ENCODE measurements around the gene GNG3.
"Not testable (repeated sequence)": the region's sequence is repeated elsewhere in the genome, so short reads cannot be mapped to it uniquely, and the experiment has no call there.

The GNG3 gene

DNA sequence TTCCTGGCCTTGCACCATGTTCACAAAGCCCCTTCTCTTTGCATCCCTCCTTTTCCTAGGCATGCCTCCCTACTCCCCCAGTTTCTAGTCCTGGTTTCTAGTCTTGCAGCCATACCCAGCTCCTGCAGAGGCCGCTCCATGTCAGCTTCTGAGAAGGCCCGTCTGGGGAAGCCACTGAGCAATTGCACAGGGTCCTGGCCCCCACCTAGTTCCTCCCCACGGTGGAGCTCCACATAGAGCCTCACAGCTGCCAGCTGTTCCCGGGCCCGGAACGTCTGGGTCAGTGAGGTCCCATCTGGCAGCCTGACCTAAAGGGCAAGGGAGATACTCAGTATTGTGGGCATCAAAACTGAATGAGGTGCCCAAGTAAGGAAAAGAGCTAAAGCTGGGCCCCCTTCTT is 30.8 kb upstream of the GNG3 start:
- peaks cover 30% of the 10 kb centered on the region for H3K4me1 ChIP-seq (ENCODE audit: insufficient read depth, low read length)
- peaks cover 32% of the 10 kb centered on the region for H3K36me3 ChIP-seq (ENCODE audit: insufficient read depth, low read length)
- no peak overlapping the region for H3K4me3 ChIP-seq (ENCODE audit: low read length)
- H2AFZ ChIP-seq (ENCODE audit: low read depth, low read length), result no peak overlapping the region
- no peaks in the 10 kb centered on the region for H3K27me3 ChIP-seq (ENCODE audit: insufficient read depth, low read length)
- no peaks in the 10 kb centered on the region for H3K9me3 ChIP-seq (ENCODE audit: low read length)

DNA sequence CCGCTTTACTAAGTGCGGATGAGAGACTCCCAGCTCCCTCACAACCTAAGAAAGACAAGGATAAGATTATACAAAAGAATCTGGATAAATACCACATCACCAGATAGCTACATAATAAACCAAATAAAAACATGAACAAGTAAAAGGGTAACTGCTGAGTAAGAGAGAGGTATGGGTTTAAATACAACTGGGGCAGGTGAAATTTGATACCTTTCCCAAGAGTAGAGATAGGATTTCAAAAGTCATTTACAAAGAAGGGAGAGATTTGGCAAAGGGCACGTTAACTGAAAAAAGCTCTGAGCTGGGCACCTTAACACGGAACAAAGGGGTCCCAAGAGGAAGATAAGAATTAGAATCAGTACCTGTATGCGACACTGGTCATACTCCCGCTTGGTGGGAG is 30.3 kb upstream of the GNG3 start:
- Histone ChIP-seq H3K4me3 (ENCODE audit: low read length) (peak overlapping the region; percentile 79), H3K27me3 (ENCODE audit: insufficient read depth, low read length) (no peaks in the 10 kb centered on the region), H3K9me3 (ENCODE audit: low read length) (no peaks in the 10 kb centered on the region), H2AFZ (ENCODE audit: low read depth, low read length) (no peak overlapping the region), H3K36me3 (ENCODE audit: insufficient read depth, low read length) (peaks cover 32% of the 10 kb centered on the region), H3K4me1 (ENCODE audit: insufficient read depth, low read length) (peaks cover 25% of the 10 kb centered on the region)

DNA sequence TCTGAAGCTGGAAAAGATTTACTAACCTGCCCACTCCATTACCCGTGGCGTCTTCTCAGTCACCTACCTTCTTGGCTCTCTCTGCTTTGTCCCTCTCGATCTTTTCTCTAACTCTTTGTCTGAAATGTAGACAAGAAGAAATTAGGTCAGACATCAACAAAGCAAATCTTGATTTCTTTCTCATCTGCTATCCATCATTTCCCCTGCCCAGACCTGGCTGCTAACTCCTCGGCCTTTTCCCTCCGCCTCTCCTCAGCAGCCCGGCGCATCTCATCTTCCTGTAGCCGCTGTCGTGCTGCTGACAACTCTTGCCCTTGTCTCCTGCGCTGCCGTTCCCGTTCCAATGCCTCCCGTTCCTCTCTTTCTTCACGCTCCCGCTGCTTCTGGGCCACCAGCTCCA is 29.8 kb upstream of the GNG3 start:
- peak overlapping the region; percentile 79 for H3K4me3 ChIP-seq (ENCODE audit: low read length)
- peaks cover 22% of the 10 kb centered on the region for H3K4me1 ChIP-seq (ENCODE audit: insufficient read depth, low read length)
- peaks cover 32% of the 10 kb centered on the region for H3K36me3 ChIP-seq (ENCODE audit: insufficient read depth, low read length)
- no peaks in the 10 kb centered on the region for H3K9me3 ChIP-seq (ENCODE audit: low read length)
- no peaks in the 10 kb centered on the region for H3K27me3 ChIP-seq (ENCODE audit: insufficient read depth, low read length)
- H2AFZ ChIP-seq (ENCODE audit: low read depth, low read length), result no peak overlapping the region

DNA sequence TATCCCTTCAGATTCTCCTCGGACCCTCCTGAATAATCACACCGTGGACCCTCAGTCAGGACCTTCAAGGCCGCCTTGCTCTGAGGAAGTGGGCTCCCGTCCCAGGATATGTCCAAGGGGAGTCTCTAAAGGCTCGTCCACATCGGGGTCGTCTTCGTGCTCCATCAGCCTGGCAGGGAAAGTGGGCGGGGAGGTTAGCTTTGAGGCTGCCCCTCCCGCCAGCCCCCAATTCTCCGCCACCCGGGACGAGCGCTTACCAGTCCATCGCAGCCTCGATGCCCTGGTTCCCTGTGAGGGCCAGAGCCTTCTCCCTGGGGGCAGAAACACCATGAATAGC is 29.1 kb upstream of the GNG3 start:
- Histone ChIP-seq H2AFZ (ENCODE audit: low read depth, low read length) (no peak overlapping the region), H3K4me1 (ENCODE audit: insufficient read depth, low read length) (peaks cover 22% of the 10 kb centered on the region), H3K36me3 (ENCODE audit: insufficient read depth, low read length) (peaks cover 26% of the 10 kb centered on the region), H3K4me3 (ENCODE audit: low read length) (peak overlapping the region; percentile 79), H3K9me3 (ENCODE audit: low read length) (no peaks in the 10 kb centered on the region), H3K27me3 (ENCODE audit: insufficient read depth, low read length) (no peaks in the 10 kb centered on the region)

DNA sequence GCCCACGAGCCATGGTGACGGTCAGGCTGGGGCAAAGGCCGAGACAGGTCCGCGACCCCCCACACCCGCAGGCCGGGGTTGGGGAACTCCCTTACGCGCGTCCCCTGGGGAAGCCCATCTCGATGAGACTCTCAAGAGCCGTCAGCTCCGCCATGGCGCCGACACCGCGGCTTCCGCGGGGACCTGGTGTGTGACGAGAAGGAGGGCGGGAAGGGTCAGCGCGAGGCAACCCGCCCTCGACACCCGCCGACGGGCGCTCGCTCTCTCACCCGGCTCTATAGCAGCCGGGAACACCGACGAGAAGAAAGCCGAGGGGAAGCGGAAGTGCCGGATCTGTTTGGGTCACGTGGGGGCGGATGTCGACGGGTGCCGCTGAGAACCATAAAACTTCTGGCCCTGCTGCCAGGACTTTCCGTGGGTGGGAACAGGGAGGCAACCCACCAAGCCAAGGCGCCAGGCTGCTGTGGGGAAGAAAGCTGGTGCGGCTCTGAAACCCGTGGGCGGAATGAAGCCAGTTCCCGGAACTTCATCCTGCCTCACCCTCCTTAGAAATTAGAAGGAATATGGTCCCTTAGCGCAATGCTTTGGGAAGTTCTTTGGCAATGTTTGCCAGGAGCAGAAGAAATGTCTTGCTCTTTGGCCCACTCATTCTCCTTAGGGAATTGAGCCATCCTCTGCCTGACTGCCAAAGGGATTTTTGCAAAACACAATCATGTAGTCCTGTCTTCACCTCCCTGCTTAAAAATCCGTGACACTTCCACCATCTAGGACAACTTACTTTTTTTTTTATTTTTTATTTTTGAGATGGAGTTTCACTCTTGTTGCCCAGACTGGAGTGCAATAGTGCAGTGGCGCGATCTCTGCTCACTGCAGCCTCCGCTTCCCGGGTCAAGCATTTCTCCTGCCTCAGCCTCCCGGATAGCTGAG is 28.4 kb upstream of the GNG3 start, which contains the start of gene UBXN1:
TSS of gene UBXN1 (minus strand) at position 304 of the 927 bp plus-strand sequence. CDS start at position 154, 150 bp downstream.
- Histone ChIP-seq H3K4me3 (ENCODE audit: low read length) (peak within 1 kb of the TSS; percentile 79), H3K36me3 (ENCODE audit: insufficient read depth, low read length) (peaks cover 22% of the 10 kb centered on the region), H3K4me1 (ENCODE audit: insufficient read depth, low read length) (peaks cover 22% of the 10 kb centered on the region), H3K9me3 (ENCODE audit: low read length) (no peaks in the 10 kb centered on the region), H2AFZ (ENCODE audit: low read depth, low read length) (peak within 1 kb of the TSS; percentile 27), H3K27me3 (ENCODE audit: insufficient read depth, low read length) (no peaks in the 10 kb centered on the region)

DNA sequence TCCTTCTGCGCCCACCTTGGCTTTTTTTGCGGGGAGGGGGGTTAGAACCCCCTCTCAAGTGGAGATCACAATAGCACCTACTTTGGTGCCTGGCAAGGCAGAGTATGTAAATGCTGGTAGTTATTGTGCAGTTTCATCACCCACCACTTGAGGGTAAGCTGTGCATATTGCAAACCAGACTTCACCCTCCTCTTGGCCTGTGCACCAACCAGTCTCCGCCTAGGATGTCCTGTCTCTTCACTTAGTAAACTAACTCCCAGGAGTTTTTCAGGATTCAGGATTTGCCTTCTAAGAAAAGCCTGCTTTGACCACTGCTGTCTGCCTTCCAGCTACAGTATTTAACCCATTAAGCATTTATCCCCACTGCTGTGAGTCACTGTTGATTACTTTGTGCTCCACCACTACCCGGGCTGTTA is 26.6 kb upstream of the GNG3 start:
- H3K36me3 ChIP-seq (ENCODE audit: insufficient read depth, low read length), result peaks cover 18% of the 10 kb centered on the region
- H3K4me1 ChIP-seq (ENCODE audit: insufficient read depth, low read length), result peaks cover 22% of the 10 kb centered on the region
- peak overlapping the region; percentile 49 for H2AFZ ChIP-seq (ENCODE audit: low read depth, low read length)
- H3K27me3 ChIP-seq (ENCODE audit: insufficient read depth, low read length), result no peaks in the 10 kb centered on the region
- no peaks in the 10 kb centered on the region for H3K9me3 ChIP-seq (ENCODE audit: low read length)
- H3K4me3 ChIP-seq (ENCODE audit: low read length), result no peak overlapping the region

DNA sequence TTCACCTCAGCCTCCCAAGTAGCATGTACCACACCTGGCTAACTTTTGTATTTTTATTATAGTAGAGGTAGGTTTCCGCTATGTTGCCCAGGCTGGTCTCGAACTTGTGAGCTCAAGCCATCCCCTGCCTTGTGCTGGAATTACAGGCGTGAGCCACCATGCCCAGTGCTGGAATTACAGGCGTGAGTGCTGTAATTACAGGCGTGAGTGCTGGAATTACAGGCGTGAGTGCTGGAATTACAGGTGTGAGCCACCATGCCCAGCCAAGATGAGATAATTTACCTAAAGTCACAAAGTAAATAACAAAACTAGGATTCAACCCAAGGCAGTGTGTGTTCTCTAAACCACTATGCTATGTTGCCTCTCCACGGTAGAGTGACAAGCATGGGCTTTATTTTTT is 25.0 kb upstream of the GNG3 start:
- Histone ChIP-seq H3K4me3 (ENCODE audit: low read length) (no peak overlapping the region), H3K36me3 (ENCODE audit: insufficient read depth, low read length) (peaks cover 5% of the 10 kb centered on the region), H3K27me3 (ENCODE audit: insufficient read depth, low read length) (no peaks in the 10 kb centered on the region)

GRCh38 chr11:62687508-62688396 is 19.7 kb upstream of the GNG3 start:
- H2AFZ ChIP-seq (ENCODE audit: low read depth, low read length), result no peak overlapping the region

More for the DNA sequence above, 25.0 kb upstream of the GNG3 start:
- Histone ChIP-seq H3K9me3 (ENCODE audit: low read length) (no peaks in the 10 kb centered on the region), H2AFZ (ENCODE audit: low read depth, low read length) (no peak overlapping the region), H3K4me1 (ENCODE audit: insufficient read depth, low read length) (peaks cover 12% of the 10 kb centered on the region)

GRCh38 chr11:62688491-62688890 is 19.0 kb upstream of the GNG3 start:
- H3K4me3 ChIP-seq (ENCODE audit: low read length), result no peak overlapping the region
- no peaks in the 10 kb centered on the region for H3K9me3 ChIP-seq (ENCODE audit: low read length)
- no peak overlapping the region for H2AFZ ChIP-seq (ENCODE audit: low read depth, low read length)
- H3K27me3 ChIP-seq (ENCODE audit: insufficient read depth, low read length), result no peaks in the 10 kb centered on the region
- H3K4me1 ChIP-seq (ENCODE audit: insufficient read depth, low read length), result no peaks in the 10 kb centered on the region
- H3K36me3 ChIP-seq (ENCODE audit: insufficient read depth, low read length), result peaks cover 36% of the 10 kb centered on the region

More at GRCh38 chr11:62687508-62688396, 19.7 kb upstream of the GNG3 start:
- Histone ChIP-seq H3K36me3 (ENCODE audit: insufficient read depth, low read length) (peaks cover 28% of the 10 kb centered on the region), H3K9me3 (ENCODE audit: low read length) (no peaks in the 10 kb centered on the region), H3K4me1 (ENCODE audit: insufficient read depth, low read length) (no peaks in the 10 kb centered on the region), H3K27me3 (ENCODE audit: insufficient read depth, low read length) (no peaks in the 10 kb centered on the region), H3K4me3 (ENCODE audit: low read length) (no peak overlapping the region)

DNA sequence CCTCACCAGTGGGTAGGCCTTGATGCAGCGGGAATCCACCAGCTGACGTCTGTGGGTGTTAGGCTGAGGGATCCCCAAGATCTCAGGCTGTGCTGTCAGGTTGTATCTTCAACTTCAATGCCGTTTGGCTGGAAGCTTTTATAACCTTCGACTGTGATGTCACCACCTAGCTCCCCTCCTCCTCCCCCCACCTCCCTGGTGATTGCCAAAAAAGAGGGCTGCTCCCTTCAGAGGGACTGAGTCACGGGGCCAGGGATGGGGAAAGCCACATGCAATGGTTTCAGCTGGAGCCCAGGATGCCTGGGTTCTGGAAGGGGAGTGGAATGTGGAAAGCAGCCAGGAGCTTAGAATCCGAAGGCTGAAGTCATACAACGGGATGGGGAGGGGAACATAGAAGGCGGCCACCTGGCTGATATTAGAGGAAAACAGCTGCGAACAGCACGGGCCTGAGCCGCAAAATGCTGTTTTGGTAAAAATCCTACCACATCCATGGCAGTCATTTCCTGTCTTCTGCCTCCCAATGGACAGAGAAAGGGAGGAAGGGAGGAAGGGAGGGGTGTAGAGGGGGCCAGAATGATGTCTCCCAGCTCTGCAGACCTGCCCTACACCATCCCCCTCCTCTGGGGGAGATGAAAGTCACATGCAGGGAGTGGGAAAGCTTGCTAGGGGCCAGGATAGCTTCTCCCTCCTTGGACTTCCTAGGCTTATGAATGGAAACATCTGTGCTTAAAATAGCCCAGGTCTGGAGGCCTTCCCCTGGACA is 17.9 kb upstream of the GNG3 start, which contains the start of gene LRRN4CL:
TSS of gene LRRN4CL (minus strand) at position 110 of the 763 bp plus-strand sequence. CDS start 1,022 bp downstream, outside the sequence.
- no peak within 1 kb of the TSS for H2AFZ ChIP-seq (ENCODE audit: low read depth, low read length)
- no peaks in the 10 kb centered on the region for H3K4me1 ChIP-seq (ENCODE audit: insufficient read depth, low read length)
- peaks cover 43% of the 10 kb centered on the region for H3K36me3 ChIP-seq (ENCODE audit: insufficient read depth, low read length)
- no peaks in the 10 kb centered on the region for H3K9me3 ChIP-seq (ENCODE audit: low read length)
- no peak within 1 kb of the TSS for H3K4me3 ChIP-seq (ENCODE audit: low read length)
- H3K27me3 ChIP-seq (ENCODE audit: insufficient read depth, low read length), result no peaks in the 10 kb centered on the region

DNA sequence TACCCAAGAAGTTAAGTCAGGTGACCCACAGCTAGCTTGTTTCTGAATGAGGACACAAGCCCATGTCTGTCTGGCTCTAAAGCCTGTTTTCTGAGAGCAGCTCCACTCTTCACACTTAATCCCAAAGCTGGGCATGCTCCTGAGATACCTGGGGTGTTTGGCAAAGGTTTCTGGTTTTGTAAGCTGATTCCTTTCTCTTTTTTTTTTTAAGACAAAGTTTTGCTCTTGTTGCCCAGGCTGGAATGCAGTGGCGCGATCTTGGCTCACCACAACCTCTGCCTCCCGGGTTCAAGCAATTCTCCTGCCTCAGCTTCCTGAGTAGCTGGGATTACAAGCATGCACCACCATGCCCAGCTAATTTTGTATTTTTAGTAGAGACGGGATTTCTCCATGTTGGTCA is 13.9 kb upstream of the GNG3 start:
- not testable (repeated sequence) for H3K9me3 ChIP-seq (ENCODE audit: low read length); H2AFZ ChIP-seq (ENCODE audit: low read depth, low read length); H3K4me1 ChIP-seq (ENCODE audit: insufficient read depth, low read length); H3K4me3 ChIP-seq (ENCODE audit: low read length); H3K27me3 ChIP-seq (ENCODE audit: insufficient read depth, low read length)
- H3K36me3 ChIP-seq (ENCODE audit: insufficient read depth, low read length), result peaks cover 57% of the 10 kb centered on the region

GRCh38 chr11:62694455-62695167 is 12.9 kb upstream of the GNG3 start:
- no peak overlapping the region for H3K4me3 ChIP-seq (ENCODE audit: low read length)
- no peaks in the 10 kb centered on the region for H3K27me3 ChIP-seq (ENCODE audit: insufficient read depth, low read length)
- no peak overlapping the region for H2AFZ ChIP-seq (ENCODE audit: low read depth, low read length)
- H3K4me1 ChIP-seq (ENCODE audit: insufficient read depth, low read length), result no peaks in the 10 kb centered on the region
- H3K36me3 ChIP-seq (ENCODE audit: insufficient read depth, low read length), result peaks cover 58% of the 10 kb centered on the region
- H3K9me3 ChIP-seq (ENCODE audit: low read length), result no peaks in the 10 kb centered on the region
